HG02798 (cell line): ENCODE results near the gene SCNN1B.
"Not testable (repeated sequence)": the region's sequence is repeated elsewhere in the genome, so short reads cannot be mapped to it uniquely, and the experiment has no call there.

ENCODE experiments used
- ATAC-seq: cut with Tn5 transposase; IDR thresholded peaks from one replicate; pipeline ENCODE4 v1.9.1; 2021; ENCODE audit warnings: mild to moderate bottlenecking; ENCODE audit not compliant: unreplicated experiment, poor library complexity

Gene SCNN1B, protein sequence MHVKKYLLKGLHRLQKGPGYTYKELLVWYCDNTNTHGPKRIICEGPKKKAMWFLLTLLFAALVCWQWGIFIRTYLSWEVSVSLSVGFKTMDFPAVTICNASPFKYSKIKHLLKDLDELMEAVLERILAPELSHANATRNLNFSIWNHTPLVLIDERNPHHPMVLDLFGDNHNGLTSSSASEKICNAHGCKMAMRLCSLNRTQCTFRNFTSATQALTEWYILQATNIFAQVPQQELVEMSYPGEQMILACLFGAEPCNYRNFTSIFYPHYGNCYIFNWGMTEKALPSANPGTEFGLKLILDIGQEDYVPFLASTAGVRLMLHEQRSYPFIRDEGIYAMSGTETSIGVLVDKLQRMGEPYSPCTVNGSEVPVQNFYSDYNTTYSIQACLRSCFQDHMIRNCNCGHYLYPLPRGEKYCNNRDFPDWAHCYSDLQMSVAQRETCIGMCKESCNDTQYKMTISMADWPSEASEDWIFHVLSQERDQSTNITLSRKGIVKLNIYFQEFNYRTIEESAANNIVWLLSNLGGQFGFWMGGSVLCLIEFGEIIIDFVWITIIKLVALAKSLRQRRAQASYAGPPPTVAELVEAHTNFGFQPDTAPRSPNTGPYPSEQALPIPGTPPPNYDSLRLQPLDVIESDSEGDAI

DNA sequence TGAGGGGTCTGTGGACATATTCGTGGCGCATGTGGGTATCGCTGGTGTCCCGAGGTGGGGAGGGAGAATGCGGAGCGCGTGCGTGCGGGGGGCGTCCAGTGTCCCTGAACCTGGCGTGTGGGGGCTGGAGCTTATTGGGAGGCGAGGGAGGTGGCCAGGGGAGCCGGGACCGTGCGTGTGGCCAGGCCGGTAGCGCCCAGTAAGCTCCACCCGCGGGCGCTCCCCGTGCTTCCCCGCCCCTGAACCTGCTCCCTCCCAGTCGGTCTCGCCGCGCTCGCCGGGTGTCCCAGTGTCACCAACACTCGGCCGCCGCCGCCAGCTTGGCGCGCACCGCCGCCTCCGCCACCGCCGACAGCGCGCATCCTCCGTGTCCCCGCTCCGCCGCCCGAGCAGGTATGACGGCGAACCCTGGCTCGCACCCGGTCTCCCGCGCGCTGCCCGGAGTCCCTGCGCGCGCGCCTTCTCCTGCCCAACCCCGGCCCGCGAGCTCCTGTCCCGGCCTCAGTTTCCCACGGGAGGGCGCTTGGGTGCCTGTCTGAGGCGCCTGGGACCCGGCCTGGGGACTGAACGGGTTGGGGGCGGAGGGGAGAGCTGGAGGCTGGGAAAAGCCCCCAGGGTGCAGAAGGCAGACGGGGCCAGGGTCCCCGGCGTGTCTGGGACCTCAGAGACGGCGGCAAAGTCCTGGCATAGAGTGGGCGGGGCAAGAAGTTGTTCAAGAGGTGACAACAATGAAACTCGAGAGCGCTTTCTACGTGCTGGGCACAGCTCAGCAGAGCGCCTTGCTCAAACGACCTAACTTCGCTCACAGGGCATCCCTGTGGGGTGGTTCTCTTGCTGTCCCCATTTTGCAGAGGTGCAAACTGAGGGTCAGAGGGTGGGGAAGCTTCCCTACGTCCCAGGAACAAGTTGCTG, at the start of gene SCNN1B:
Gene SCNN1B (plus strand): TSS at position 258 of the 912 bp plus-strand sequence. CDS start 46,298 bp downstream, outside the sequence.
- ATAC-seq: peak; percentile 39

DNA sequence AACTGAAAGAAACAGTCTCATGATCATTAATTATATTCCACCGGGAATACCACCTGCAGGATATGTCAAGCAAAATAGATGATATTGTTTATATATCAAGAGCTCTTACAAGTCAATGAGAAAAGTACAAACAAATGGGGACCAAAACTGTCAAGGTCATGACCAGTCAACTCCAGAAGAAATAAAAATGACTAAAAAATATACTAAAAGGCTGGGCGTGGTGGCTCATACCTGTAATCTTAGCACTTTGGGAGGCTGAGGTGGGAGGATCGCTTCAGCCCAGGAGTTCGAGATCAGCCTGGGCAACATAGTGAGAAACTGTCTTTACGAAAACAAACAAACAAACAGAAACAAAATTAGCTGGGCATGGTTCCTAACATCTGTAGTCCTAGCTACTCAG, 49.8 kb upstream of the SCNN1B start:
- ATAC-seq: no peak

DNA sequence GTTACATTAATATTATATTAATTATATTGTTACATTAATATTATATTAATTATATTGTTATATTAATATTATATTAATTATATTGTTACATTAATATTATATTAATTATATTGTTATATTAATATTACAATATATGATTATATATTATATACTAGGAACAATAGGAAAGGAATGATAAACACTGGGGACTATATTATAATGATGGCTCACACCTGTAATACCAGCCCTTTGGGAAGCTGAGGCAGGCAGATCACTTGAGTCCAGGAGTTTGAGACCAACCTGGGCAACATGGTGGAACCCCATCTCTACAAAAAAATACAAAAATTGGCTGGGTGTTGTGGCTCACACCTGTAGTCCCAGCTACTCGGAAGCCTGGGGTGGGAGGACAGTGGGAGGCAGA, 48.5 kb upstream of the SCNN1B start:
- ATAC-seq: not testable (repeated sequence)

DNA sequence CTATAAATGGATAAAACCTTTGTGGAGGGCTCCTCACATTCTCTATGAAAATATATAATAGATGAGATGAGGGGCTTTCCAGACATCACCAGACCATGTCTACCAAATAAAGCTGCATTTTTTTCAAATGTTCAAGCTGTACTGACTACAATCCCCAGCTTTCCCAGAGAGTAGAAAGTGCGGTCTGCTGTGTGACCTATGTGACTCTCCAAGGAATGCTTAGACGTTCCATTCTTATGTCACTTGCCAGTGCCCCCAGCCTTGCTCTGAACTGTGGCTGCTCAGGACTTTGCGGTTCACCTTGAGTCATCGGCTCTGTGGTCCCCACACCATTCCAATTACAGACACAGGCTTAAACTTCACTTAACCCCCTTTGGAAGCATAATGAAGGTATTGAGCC, 47.8 kb upstream of the SCNN1B start:
- no peak for ATAC-seq

- no peak for ATAC-seq
Observed at GRCh38 chr16:23255000-23255399, 47.1 kb upstream of the SCNN1B start.

DNA sequence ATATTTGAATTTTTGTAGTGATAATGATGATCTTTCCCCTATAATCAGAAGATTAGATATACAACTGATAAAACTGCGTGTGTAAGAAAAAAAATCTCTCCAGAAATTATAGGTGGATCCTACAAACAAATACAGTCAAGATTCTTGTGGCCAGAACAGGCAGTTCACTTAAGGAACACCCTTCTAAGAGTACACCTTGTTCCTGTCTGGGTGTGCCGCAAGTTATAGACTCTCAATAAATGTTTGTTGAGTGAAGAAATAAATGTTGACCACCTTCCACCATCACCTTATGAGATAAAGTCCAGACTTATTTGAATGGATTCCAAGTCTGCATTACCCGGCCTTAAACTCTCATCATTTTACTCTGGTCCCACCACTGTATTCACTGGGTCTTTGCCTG, 45.7 kb upstream of the SCNN1B start:
- no peak for ATAC-seq

DNA sequence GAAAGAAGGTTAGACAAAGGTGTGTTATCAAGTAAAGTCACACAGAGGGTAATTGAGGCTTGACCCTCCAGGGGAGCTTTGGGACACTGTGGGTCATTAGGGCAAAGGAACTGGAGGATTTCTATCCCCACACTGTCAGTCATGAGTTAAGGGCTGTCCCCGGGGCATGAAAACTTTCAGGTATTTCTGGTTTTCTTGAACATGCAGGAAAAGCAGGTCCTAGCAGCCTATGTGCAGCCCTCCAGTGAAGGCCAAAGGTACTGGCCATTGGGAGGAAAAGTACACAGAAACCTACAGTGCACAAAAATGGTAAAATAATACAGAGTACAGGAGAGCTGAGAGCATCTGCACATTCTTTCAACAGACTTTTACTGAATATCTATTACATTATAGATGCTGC, 44.4 kb upstream of the SCNN1B start:
- no peak for ATAC-seq

GRCh38 chr16:23258919-23259237, 43.2 kb upstream of the SCNN1B start:
- ATAC-seq: no peak

DNA sequence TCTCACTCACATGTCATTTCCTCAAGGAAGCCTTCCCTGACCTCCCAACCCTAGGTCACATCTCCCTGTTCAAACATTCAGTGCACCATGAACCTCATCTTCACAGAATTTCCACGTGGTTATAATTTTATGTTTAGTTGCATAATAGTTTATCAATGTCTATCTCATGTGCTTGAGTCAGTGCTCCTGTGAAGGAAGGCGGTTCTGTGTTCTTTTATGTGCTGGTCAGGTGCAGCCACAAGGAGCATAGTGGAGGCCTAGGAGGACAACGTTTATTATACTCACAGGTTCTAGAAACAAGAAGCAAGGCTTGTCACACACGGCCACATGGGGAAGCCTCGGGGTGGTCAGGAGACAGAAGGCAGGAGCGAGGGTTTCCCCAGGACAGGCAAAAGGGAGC, 34.5 kb upstream of the SCNN1B start:
- no peak for ATAC-seq

DNA sequence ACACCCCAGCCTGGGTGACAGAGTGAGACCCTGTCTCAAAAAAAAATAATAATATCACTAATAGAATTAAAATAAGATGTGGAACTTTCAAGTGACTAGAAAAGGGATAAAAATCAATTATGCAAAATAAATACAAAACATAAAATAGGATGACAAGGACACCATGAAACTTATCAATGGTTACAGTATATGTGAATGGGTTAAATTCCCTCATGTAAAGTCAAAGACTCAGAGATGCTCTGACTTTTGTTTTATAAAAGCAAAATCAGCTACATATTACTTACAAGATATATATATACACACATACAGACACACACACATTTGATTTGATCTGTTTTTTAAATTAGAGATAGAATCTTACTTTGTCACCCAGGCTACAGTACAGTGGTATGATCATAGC, 33.5 kb upstream of the SCNN1B start:
- no peak for ATAC-seq

- no peak for ATAC-seq
Observed at GRCh38 chr16:23269248-23269953, 32.7 kb upstream of the SCNN1B start.

DNA sequence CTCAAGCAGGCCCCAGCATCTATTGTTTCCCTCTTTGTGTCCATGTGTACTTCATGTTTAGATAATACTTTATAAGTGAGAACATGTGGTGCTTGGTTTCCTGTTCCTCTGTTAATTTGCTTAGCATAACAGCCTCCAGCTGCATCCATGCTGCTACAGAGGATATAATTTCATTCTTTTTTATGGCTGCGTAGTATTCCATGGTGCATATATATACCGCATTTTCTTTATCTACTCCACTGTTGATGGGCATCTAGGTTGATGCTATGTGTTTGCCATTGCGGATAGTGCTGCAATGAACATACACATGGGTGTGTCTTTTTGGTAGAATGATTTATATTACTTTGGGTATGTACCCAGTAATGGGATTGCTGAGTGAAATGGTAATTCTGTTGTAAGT, 31.4 kb upstream of the SCNN1B start:
- ATAC-seq: no peak

DNA sequence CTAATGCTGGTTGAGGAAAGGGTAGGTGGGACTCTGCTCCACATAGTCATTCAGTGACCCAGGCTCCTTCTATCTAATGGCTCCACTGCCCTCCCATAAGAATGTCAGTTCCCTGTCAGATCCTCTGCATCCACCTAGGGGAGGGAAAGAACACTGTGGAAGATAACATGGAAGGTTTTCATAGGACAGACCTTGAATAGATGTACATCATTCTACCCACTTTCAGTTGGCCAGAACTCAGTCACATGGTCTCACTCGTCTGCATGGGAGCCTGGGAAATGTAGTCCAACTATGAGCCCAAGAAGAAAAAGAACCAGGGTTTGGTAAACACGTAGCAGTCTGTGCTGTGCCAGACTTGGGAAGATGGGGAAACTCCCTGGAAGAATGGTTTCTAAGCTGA, 27.1 kb upstream of the SCNN1B start:
- ATAC-seq: no peak

DNA sequence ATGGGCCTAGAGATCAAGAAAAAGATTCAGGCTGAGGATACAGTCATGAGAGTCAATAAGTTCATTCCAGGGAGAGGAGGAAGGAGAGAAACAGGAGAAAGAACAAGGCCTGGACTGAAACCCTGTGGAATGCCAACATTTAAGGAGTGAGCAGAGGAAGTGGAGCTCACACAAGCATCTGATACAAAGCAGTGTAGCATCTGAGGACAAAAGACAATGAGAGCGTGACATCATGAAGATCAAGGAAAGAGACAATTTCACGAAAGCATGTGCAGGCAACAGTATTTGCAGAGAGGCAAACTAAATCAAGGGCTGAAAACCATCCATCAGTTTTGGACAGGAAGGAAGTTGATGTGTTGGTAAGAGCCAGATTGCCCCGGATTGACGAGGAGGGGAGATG, 25.3 kb upstream of the SCNN1B start:
- ATAC-seq: no peak

GRCh38 chr16:23278031-23278430, 24.1 kb upstream of the SCNN1B start:
- no peak for ATAC-seq

GRCh38 chr16:23279721-23280153, 22.4 kb upstream of the SCNN1B start:
- ATAC-seq: no peak

GRCh38 chr16:23280483-23280967, 21.6 kb upstream of the SCNN1B start:
- ATAC-seq: no peak

- no peak for ATAC-seq
Observed at GRCh38 chr16:23282568-23282967, 19.5 kb upstream of the SCNN1B start.

DNA sequence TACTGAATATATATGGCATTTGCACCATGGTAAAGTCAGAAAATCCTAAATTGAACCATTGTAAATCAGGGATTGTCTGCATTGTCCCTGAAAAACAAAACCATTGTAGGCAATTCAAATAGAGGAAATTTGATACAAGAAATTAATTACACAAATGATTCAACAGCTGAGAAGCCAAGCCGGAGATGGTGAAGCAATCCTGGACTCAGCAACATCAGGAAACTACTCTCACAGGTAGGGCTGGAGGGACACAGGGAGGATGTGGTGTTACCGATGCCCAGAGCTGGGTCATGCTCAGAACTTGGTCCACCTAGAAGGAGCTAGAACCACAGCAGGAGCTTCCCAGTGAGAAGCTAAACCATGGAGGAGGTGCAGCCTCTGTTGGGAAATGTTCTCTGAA, 18.5 kb upstream of the SCNN1B start:
- no peak for ATAC-seq

GRCh38 chr16:23284584-23284983, 17.5 kb upstream of the SCNN1B start:
- no peak for ATAC-seq
